Kidney tubule cell (primary cell): ENCODE data around the gene COA8.

Source experiments
- DNase-seq: peaks from one replicate; pipeline ENCODE4 v3.0.0-alpha.2; 2018; ENCODE audit warnings: low spot score

The COA8 gene

GRCh38 chr14:103536693-103537092 is 26.1 kb upstream of the COA8 start:
- DNase-seq, result no peak

- no peak for DNase-seq
Measured at GRCh38 chr14:103537175-103537990, 25.4 kb upstream of the COA8 start.

GRCh38 chr14:103538291-103539055 is 24.3 kb upstream of the COA8 start:
- DNase-seq, result no peak

- no peak for DNase-seq
Measured at GRCh38 chr14:103539056-103539825, 23.5 kb upstream of the COA8 start.

- DNase-seq, result no peak
Measured at GRCh38 chr14:103540821-103541708, 21.7 kb upstream of the COA8 start.

- DNase-seq, result no peak
Measured at GRCh38 chr14:103541709-103542604, 20.8 kb upstream of the COA8 start.

- DNase-seq, result peak; percentile 56
Measured at GRCh38 chr14:103542605-103543088, 20.1 kb upstream of the COA8 start.

- DNase-seq, result no peak
Measured at GRCh38 chr14:103543140-103543539, 19.6 kb upstream of the COA8 start.

GRCh38 chr14:103543721-103544387 is 18.9 kb upstream of the COA8 start:
- no peak for DNase-seq

GRCh38 chr14:103544388-103545218 is 18.2 kb upstream of the COA8 start:
- no peak for DNase-seq

- no peak for DNase-seq
Measured at GRCh38 chr14:103545219-103545914, 17.4 kb upstream of the COA8 start.

- no peak for DNase-seq
Measured at GRCh38 chr14:103545915-103546651, 16.7 kb upstream of the COA8 start.

- peak; percentile 73 for DNase-seq
Measured at GRCh38 chr14:103546652-103547454, 15.9 kb upstream of the COA8 start.

GRCh38 chr14:103547455-103547940 is 15.3 kb upstream of the COA8 start:
- DNase-seq, result no peak

GRCh38 chr14:103547941-103548462 is 14.8 kb upstream of the COA8 start:
- no peak for DNase-seq
